AG04449 (cell line): ENCODE results near the gene RRAGA.
"Not testable (repeated sequence)": the region's sequence is repeated elsewhere in the genome, so short reads cannot be mapped to it uniquely, and the experiment has no call there.

ENCODE experiments used
- CTCF ChIA-PET: fragments of 350-600 bp; formaldehyde crosslinking; extraction: SDS; loops from one replicate; lab custom pipeline; 2021; ENCODE audit warnings: antibody characterized with exemption; lab: Yijun Ruan, JAX
- POLR2A ChIA-PET: fragments of 400-600, 350-600 bp; formaldehyde crosslinking; extraction: SDS; loops from one replicate; lab custom pipeline; 2020; ENCODE audit warnings: antibody characterized with exemption, inconsistent platforms; lab: Yijun Ruan, JAX
- DNase-seq: peaks from one replicate; pipeline ENCODE4 v3.0.0-alpha.2; 2010; ENCODE audit warnings: low read depth, low spot score
- H3K4me3 ChIP-seq: 2 replicates; pipeline ENCODE4 v1.5.1; 2011; ENCODE audit warnings: low read depth, mild to moderate bottlenecking, control low read depth, low read length
- CTCF ChIP-seq: IDR thresholded peaks from one replicate; pipeline ENCODE4 v1.5.1; 2011; ENCODE audit warnings: mild to moderate bottlenecking, moderate library complexity, low read length, control low read depth, inconsistent platforms; ENCODE audit not compliant: insufficient read depth; ENCODE audit errors: missing control alignments

RRAGA gene

GRCh38 chr9:19087106-19088000 is 38.1 kb downstream of the RRAGA start:
- no peak for TF ChIP-seq CTCF
- H3K4me3 ChIP-seq: no peak overlapping the region
- ChIA-PET CTCF (interaction anchor here (0.9 to 3.3 kb wide), 5 partner anchors 12 to 369 kb away, joined by 3 to 37 read pairs (median 4); partner anchors contain the start of gene RRAGA), POLR2A (interaction anchor here (0.6 kb wide), 1 partner anchor 63 kb away, joined by 3 read pairs; no protein-coding TSS in a partner anchor)
- no peak for DNase-seq

DNA sequence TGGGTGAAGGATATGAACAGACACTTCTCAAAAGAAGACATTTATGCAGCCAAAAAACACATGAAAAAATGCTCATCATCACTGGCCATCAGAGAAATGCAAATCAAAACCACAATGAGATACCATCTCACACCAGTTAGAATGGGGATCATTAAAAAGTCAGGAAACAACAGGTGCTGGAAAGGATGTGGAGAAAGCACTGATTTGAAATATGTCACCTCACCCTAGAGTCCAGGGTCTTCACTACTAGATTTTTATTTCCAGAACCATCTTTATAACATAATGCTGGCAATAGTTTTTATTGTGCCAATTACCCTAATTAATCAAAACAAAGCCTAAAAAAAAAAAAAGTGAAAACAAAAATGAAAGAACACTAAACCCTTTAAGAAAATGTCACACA is 48.2 kb downstream of the RRAGA start:
- CTCF ChIA-PET: interaction anchor here (1.2 to 1.7 kb wide), 3 partner anchors 76 to 367 kb away, joined by 5 to 7 read pairs (median 5); no protein-coding TSS in a partner anchor
- POLR2A ChIA-PET, DNase-seq, H3K4me3 ChIP-seq: not testable (repeated sequence)
